Osteocyte (in vitro differentiated cells): ENCODE results near the gene PDK2. TPM values are rescaled to one million over a fixed set of nuclear protein-coding genes. Genes with fewer than 3 reads are reported as not detected.
A peak's percentile ranks its signal among the peaks of the same experiment; 100 is the strongest.

Source experiments
- DNase-seq: peaks from one replicate; pipeline ENCODE4 v3.0.0; 2021; ENCODE audit warnings: mixed read lengths; ENCODE audit not compliant: unreplicated experiment; ENCODE audit errors: extremely low spot score
- H3K27ac Mint-ChIP-seq: one replicate; pipeline ENCODE4 v1.8.0; 2021; ENCODE audit warnings: mild to moderate bottlenecking, mixed read lengths; ENCODE audit not compliant: unreplicated experiment
- H3K27me3 Mint-ChIP-seq: one replicate; pipeline ENCODE4 v1.8.0; 2021; ENCODE audit warnings: mixed read lengths; ENCODE audit not compliant: unreplicated experiment
- H3K36me3 Mint-ChIP-seq: one replicate; pipeline ENCODE4 v1.8.0; 2021; ENCODE audit warnings: mixed read lengths; ENCODE audit not compliant: unreplicated experiment
- H3K4me1 Mint-ChIP-seq: one replicate; pipeline ENCODE4 v1.8.0; 2021; ENCODE audit warnings: mixed read lengths; ENCODE audit not compliant: unreplicated experiment
- H3K4me3 Mint-ChIP-seq: one replicate; pipeline ENCODE4 v1.8.0; 2021; ENCODE audit warnings: mild to moderate bottlenecking, moderate library complexity, mixed read lengths; ENCODE audit not compliant: unreplicated experiment
- H3K9me3 Mint-ChIP-seq: one replicate; pipeline ENCODE4 v1.8.0; 2021; ENCODE audit warnings: mixed read lengths; ENCODE audit not compliant: unreplicated experiment
- CTCF ChIP-seq: fragments of 200-600 bp; sonication (generic); IDR thresholded peaks from 2 replicates; pipeline ENCODE4 v1.5.0; 2021; ENCODE audit warnings: antibody characterized with exemption, mild to moderate bottlenecking, moderate library complexity
- total RNA-seq: library from RNA; stranded (reverse); gene quantifications from 2 replicates; pipeline ENCODE4 v1.2.1, GENCODE V29; 2021

Gene PDK2
- total RNA-seq, 1 donor from 2014 or later: 66.2 TPM

GRCh38 chr17:50115756-50116155 is 20.6 kb downstream of the PDK2 start:
- no peaks in the 10 kb centered on the region for H3K27me3 Mint-ChIP-seq
- no peak for DNase-seq
- H3K27ac Mint-ChIP-seq: no peak overlapping the region

GRCh38 chr17:50117202-50118051 is 22.3 kb downstream of the PDK2 start:
- DNase-seq: no peak
- Mint-ChIP-seq H3K36me3 (peaks cover 7% of the 10 kb centered on the region), H3K27me3 (no peaks in the 10 kb centered on the region), H3K4me1 (peaks cover 5% of the 10 kb centered on the region), H3K27ac (no peak overlapping the region), H3K4me3 (no peak overlapping the region), H3K9me3 (no peaks in the 10 kb centered on the region)
- TF ChIP-seq CTCF: peak; percentile 51

More at GRCh38 chr17:50115756-50116155, 20.6 kb downstream of the PDK2 start:
- peaks cover 5% of the 10 kb centered on the region for H3K36me3 Mint-ChIP-seq
- H3K4me3 Mint-ChIP-seq: no peak overlapping the region
- no peak for TF ChIP-seq CTCF
- H3K4me1 Mint-ChIP-seq: peaks cover 11% of the 10 kb centered on the region
- no peaks in the 10 kb centered on the region for H3K9me3 Mint-ChIP-seq

GRCh38 chr17:50118076-50118827 is 23.1 kb downstream of the PDK2 start:
- Mint-ChIP-seq H3K9me3 (no peaks in the 10 kb centered on the region), H3K4me3 (no peak overlapping the region), H3K27me3 (no peaks in the 10 kb centered on the region), H3K36me3 (peaks cover 9% of the 10 kb centered on the region), H3K27ac (no peak overlapping the region), H3K4me1 (peaks cover 9% of the 10 kb centered on the region)
- TF ChIP-seq CTCF: no peak
- no peak for DNase-seq

- no peak for DNase-seq
- no peak overlapping the region for H3K27ac Mint-ChIP-seq
- no peak overlapping the region for H3K4me3 Mint-ChIP-seq
- H3K27me3 Mint-ChIP-seq: no peaks in the 10 kb centered on the region
- peaks cover 9% of the 10 kb centered on the region for H3K36me3 Mint-ChIP-seq
- peaks cover 14% of the 10 kb centered on the region for H3K4me1 Mint-ChIP-seq
- H3K9me3 Mint-ChIP-seq: no peaks in the 10 kb centered on the region
- no peak for TF ChIP-seq CTCF
These were observed 23.7 kb downstream of the PDK2 start for GRCh38 chr17:50118828-50119218.
